ENCODE results near the gene NDUFC2. TPM values are rescaled to one million over a fixed set of nuclear protein-coding genes. Genes with fewer than 3 reads are reported as not detected.

Gene NDUFC2
- total and polyA plus RNA-seq, 2 of the 8 experiments (the other 6 are each of a cell fraction or from before 2014, with no cell fraction given), result 216 to 356 TPM

DNA sequence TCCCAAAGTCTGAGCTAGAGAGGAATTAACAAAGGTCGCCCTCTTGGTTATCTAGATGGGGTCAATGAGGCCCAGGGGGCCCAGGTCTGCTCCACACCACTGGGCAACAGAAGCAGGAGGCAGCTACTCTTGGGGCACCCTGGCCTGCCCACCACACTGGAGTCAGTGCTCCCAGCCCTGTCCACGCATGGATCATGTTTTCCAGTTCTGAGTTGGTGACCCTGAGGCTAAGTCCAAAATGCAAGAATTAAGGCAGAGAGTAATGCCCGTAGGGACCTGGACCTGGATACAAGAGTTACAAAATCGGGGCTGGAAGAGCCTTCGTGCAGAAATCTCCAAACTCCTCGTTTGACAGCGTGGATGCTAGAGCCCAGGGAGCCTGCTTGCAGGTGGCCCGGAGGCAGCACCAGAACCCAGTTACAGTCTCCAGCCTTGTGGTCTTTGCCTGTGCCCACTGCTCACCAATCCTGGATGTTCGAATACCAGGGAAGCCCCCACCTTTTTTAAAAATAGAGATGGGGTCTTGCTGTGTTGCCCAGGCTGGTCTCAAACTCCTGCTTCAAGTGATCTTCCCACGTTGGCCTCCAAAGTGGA is 22.1 kb downstream of the NDUFC2 start (continued):
- TF ChIP-seq SIN3A (conservative IDR thresholded peaks at IDR 0.05 in 1 of 2, IDR thresholded peaks at IDR 0.05 in 1 of 2; ENCODE audit: low read depth in 1 of 2, low read length in 2 of 2) (no peak), JUN (IDR thresholded peaks at IDR 0.05; ENCODE audit: low read depth, low read length) (no peak), POLR2A (IDR thresholded peaks at IDR 0.05; ENCODE audit: control extremely low read depth in 1 of 2, low read depth in 2 of 2, low read length in 2 of 2) (no peak), CHD1 (IDR thresholded peaks at IDR 0.05; ENCODE audit: low read depth, low read length) (no peak), KDM5A (IDR thresholded peaks at IDR 0.05; ENCODE audit: low read length) (no peak)
- TF ChIP-seq, protein P1, sequence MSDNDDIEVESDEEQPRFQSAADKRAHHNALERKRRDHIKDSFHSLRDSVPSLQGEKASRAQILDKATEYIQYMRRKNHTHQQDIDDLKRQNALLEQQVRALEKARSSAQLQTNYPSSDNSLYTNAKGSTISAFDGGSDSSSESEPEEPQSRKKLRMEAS (IDR thresholded peaks at IDR 0.05), result no peak
- TF ChIP-seq, protein P2, sequence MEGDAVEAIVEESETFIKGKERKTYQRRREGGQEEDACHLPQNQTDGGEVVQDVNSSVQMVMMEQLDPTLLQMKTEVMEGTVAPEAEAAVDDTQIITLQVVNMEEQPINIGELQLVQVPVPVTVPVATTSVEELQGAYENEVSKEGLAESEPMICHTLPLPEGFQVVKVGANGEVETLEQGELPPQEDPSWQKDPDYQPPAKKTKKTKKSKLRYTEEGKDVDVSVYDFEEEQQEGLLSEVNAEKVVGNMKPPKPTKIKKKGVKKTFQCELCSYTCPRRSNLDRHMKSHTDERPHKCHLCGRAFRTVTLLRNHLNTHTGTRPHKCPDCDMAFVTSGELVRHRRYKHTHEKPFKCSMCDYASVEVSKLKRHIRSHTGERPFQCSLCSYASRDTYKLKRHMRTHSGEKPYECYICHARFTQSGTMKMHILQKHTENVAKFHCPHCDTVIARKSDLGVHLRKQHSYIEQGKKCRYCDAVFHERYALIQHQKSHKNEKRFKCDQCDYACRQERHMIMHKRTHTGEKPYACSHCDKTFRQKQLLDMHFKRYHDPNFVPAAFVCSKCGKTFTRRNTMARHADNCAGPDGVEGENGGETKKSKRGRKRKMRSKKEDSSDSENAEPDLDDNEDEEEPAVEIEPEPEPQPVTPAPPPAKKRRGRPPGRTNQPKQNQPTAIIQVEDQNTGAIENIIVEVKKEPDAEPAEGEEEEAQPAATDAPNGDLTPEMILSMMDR (IDR thresholded peaks at IDR 0.05; ENCODE audit: control extremely low read depth in 1 of 3, insufficient read depth in 1 of 3, low read depth in 1 of 3, low read length in 3 of 3), result no peak

Measured in H1 (cell line).